Fibroblast of villous mesenchyme (primary cell): ENCODE results near the gene TRABD2B. TPM values are rescaled to one million over a fixed set of nuclear protein-coding genes. Genes with fewer than 3 reads are reported as not detected.
A peak's percentile ranks its signal among the peaks of the same experiment; 100 is the strongest.

Experiments used
- DNase-seq: peaks from one replicate; pipeline ENCODE4 v3.0.0-alpha.2; 2010; ENCODE audit warnings: low read depth
- H3K4me3 ChIP-seq: 2 replicates; pipeline ENCODE4 v1.5.1; 2011; ENCODE audit warnings: low read depth, mild to moderate bottlenecking, low read length
- total RNA-seq: library from RNA; depleted of rRNA; stranded (reverse); fragments of >200 nt; gene quantifications from 2 replicates; pipeline ENCODE4 v1.2.3, GENCODE V29; 2012
- TF ChIP-seq, protein P1 (sequence below): IDR thresholded peaks from 2 replicates; pipeline ENCODE4 v1.5.1; 2012; ENCODE audit warnings: low read depth, mild to moderate bottlenecking, low read length; ENCODE audit not compliant: insufficient read depth

TRABD2B gene
- total RNA-seq, result not detected in 2 replicates

- peak; percentile 74 for DNase-seq
- H3K4me3 ChIP-seq, result peak within 1 kb of the TSS; percentile 58
- TF ChIP-seq, protein P1, sequence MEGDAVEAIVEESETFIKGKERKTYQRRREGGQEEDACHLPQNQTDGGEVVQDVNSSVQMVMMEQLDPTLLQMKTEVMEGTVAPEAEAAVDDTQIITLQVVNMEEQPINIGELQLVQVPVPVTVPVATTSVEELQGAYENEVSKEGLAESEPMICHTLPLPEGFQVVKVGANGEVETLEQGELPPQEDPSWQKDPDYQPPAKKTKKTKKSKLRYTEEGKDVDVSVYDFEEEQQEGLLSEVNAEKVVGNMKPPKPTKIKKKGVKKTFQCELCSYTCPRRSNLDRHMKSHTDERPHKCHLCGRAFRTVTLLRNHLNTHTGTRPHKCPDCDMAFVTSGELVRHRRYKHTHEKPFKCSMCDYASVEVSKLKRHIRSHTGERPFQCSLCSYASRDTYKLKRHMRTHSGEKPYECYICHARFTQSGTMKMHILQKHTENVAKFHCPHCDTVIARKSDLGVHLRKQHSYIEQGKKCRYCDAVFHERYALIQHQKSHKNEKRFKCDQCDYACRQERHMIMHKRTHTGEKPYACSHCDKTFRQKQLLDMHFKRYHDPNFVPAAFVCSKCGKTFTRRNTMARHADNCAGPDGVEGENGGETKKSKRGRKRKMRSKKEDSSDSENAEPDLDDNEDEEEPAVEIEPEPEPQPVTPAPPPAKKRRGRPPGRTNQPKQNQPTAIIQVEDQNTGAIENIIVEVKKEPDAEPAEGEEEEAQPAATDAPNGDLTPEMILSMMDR, result peak; percentile 96
Measured at GRCh38 chr1:47997289-47998200, at the start of gene TRABD2B. TRABD2B (minus strand) TSS chr1:47997385.

- TF ChIP-seq, protein P1, result no peak
- H3K4me3 ChIP-seq, result no peak overlapping the region
- DNase-seq, result no peak
Measured at GRCh38 chr1:48044311-48044710, 47.1 kb upstream of the TRABD2B start.

DNA sequence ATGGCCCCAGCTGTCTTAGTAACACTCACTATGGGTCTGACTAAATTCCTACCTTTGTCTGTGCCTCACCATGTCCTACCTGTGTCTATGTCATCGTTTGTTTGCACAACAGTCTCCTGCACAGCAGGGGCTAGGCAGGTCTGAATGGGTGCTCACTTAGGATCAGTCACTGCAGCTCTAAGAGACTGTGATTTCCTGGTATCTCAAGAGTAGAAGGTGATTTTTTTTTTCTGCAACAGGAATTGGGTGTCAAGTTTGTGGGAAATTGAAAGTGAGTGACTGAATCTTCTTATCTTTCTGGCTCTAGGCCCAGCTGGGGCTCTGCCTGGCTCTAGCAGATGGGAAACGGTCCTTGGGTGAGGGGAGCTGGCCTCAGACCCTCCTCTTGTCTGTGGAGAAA is 46.4 kb upstream of the TRABD2B start:
- peak; percentile 18 for DNase-seq
- TF ChIP-seq, protein P1, result no peak

GRCh38 chr1:48040154-48040553 is 43.0 kb upstream of the TRABD2B start:
- DNase-seq, result no peak
- TF ChIP-seq, protein P1, result no peak
- no peak overlapping the region for H3K4me3 ChIP-seq

More for the DNA sequence above, 46.4 kb upstream of the TRABD2B start:
- no peak overlapping the region for H3K4me3 ChIP-seq

DNA sequence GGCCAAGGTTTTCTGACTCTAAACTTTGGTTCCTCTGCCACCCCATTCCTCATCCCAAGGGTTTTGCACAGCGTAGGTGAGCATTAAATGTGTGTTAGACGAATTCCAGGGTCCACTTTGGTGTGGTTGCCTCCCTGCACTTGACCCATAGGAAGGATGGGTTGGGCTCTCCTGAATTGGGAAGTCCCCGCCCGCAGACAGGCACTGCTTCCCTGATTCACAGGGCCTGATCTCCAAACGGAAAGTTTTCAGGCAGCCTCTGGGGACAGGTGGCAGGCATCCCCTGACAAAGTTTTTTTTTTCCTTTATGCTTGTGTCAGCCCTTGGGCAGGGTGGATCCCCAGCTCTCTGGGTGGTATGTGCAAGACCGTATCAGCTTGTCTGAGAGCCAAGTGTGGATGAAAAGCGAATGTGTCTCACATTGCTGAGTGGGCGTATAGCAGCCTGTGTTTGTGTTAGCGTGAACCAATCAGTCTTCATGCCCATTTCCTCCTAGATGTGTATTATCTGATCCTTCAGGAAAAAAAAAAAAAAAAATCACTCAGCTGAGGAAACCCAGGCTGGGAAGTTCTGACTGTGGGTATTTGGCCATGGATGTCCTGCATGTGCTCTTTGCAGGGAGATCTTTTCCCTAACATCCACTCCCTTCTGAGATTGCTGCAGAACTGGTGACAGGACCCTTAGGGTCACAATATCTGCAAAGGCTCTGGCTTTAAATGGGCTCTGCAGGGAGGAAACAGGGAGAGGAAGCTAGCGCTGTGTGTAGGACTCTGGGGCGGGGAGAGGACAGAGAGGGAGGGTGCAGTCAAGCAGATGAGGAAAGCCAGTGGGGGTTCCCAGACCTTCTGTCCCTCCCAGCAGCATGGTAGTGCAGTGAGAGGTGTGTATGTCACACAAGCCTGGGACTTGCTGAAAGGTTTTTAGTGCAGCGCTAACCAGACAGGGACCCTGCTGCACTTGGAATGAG is 42.2 kb upstream of the TRABD2B start:
- TF ChIP-seq, protein P1, result no peak
- DNase-seq, result peak; percentile 88
- no peak overlapping the region for H3K4me3 ChIP-seq

DNA sequence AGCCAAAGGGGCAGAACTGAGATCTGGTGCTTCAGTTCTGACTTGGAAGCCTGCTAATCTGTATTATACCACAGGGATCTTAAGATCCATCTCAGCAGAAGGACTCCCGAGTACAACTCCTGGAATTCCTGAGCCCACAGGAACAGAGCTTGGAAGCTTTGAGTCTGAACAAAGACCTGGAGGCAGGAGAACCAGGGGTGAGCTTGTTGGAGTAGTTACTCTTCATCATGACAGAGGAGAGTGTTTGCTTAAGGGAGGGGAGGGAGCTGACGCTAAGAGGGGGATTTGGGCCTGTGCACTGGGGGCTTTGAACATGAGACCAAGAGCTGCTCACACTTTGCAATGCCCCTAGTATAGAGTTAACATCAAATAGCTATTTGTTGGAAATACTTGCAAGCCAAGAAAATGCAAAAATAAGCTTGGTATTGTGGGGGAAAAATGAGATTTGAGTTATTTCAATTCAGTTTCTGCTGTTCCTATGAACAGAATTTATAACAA is 41.1 kb upstream of the TRABD2B start:
- TF ChIP-seq, protein P1, result no peak
- no peak for DNase-seq
- no peak overlapping the region for H3K4me3 ChIP-seq
